GM18507 (cell line): ENCODE data around the gene GGACT.

Experiments
- DNase-seq: peaks from one replicate; pipeline ENCODE4 v3.0.0; 2011; ENCODE audit warnings: low read depth; ENCODE audit not compliant: insufficient read length; ENCODE audit errors: extremely low spot score
- FAIRE-seq: peaks from 2 replicates; lab custom pipeline; 2011; peaks lifted over from hg19 to GRCh38; lab: Jason Lieb, UNC

Gene GGACT

DNA sequence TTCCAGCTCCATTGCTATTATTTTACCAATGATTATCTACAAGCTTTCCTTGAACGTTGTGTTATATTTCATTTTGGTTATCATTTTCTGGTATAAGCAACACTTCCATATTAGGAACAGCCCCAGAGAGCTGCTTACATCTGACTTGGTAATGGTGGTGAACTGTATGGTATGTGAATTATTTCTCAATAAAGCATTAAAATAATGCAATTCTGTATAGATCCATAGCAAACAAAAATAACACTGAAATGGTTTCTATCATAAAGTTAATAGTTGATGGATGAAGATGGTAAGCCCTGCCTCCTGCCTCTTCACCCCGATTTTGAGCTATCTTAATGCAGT, 27.5 kb downstream of the GGACT start:
- FAIRE-seq (no peak), DNase-seq (no peak)

GRCh38 chr13:100560498-100561157, 28.0 kb downstream of the GGACT start:
- FAIRE-seq: no peak
- no peak for DNase-seq

- no peak for FAIRE-seq
- DNase-seq: no peak
These were observed 28.7 kb downstream of the GGACT start for GRCh38 chr13:100559886-100560285.

DNA sequence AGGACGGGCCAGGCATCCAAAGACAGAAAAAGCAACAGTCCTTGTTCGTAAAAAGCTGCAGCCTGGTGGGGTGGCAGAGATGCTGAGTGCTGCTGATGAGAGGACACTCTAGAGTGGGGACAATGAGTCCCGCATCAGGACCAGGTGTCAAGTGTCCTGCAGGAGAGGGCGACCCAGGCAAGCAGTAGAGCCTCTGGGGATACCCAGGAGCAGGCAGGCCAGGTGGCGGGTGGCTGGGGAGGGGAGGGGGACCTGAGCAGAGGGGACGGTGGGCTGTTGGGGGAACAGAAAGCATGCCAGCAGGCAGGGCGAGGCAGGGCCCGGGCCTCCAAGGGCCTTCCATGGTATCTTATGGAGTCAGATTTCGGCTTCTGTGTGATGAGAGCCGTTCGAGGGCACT, 35.8 kb downstream of the GGACT start:
- DNase-seq (no peak), FAIRE-seq (no peak)

DNA sequence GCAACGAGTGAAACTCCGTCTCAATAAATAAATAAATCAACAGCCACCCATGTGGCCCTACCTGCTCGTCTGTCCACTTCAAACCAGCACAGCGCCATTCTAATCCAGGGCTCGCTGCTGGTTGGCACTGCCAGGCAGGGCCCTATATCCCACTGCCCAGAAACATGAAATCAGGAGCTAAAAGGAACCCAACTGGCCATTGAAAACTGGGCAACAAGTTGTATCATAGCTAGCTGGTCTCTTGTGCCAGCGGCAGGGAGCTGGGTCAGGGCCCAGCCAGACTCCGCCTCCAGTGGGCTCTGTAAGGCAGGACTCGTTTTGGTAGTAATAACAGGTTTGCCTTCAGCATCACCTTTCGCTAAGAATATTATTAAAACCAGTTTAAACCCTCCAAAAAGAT, 39.3 kb downstream of the GGACT start:
- DNase-seq (no peak), FAIRE-seq (no peak)

GRCh38 chr13:100547791-100548201, 40.8 kb downstream of the GGACT start:
- no peak for DNase-seq
- FAIRE-seq: no peak

DNA sequence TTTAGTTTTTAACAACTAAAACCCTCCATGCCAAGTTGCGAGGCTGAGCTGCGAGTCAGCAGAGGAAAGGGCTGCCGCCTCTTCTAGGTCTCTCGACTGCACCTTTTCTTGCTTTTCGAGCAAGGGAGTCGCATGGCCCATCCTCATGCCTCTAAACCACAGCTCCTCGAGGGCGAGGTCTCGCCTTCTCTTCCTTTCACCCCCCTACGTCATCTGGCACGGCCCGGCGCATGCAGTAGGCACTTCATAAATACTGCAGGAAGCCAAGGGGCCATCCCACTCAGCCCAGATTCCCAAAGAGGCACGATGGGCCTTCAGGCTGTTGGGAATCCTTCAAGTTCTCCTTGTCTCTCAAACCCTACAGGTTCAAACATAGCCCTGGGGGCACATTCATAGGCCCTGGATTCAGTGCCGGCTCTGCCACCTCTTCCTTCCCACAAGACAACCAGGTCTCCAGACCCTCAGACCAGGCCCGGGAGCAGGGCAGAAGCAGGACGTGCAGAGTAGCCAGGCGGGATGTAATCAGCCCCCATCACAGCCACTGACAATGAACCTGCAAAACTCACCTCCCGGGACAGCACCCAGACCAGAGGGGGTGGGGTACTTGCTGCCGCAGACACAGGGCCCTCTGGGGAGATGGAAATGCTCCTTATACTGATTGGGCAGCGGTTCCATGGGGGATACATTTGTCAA, 41.7 kb downstream of the GGACT start:
- DNase-seq (no peak), FAIRE-seq (no peak)

DNA sequence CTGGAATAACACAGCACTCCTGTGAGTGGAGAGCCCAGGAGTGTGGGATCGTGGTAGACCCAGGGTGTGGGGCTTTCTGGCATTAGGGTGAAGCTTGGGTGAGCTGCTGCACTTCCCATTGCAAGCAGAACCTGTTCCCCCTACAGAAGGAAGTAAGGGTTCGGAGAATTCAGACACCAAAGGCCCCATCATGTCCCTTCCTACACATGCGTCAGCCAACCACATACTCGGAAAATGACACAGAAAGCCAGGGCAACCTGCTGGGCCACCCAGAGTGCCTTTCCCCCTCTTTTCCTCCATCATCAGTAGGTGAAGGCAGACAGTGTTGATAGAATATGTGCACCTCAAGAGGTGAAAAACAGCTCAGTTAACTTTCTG, 42.9 kb downstream of the GGACT start:
- DNase-seq: no peak
- FAIRE-seq: no peak

DNA sequence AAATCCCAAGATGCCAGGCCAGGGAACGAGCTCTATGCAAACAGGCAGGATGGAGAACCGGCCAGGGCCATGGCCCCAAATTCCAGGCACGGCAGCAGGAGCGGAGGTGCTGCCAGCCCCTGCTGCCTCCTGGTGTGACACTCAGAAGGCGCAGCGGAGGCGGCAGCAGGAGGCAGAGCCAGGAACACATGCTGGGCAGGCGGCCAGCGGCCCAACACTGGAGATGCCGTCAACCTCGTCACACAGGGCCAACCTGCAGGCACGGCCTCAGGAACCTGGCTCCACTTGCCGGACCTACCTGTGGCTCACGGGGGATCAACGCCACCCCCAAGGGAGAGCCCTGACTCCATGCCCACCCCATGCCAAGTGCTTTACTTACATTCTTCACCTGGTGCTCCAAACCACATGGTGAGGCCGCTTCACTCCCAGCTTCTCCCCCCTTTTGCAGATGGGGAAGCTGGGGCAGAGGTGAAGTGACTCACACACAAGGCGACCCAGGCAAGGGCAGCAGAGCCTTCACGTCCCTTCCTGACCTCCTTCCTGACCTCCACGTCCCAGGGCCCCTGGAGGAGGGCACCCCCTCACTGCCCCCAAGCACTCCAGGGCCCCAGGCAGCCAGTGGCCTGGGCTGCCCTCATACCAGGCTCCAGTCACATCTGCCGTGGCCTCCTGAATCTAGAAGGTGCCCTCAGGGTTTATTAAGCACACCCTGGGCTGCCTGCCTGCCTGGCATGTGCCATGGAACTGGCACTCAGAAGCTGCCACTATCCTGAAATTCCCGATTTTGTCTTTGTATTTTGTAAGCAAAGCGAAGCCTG, 43.5 kb downstream of the GGACT start:
- FAIRE-seq (no peak), DNase-seq (no peak)

DNA sequence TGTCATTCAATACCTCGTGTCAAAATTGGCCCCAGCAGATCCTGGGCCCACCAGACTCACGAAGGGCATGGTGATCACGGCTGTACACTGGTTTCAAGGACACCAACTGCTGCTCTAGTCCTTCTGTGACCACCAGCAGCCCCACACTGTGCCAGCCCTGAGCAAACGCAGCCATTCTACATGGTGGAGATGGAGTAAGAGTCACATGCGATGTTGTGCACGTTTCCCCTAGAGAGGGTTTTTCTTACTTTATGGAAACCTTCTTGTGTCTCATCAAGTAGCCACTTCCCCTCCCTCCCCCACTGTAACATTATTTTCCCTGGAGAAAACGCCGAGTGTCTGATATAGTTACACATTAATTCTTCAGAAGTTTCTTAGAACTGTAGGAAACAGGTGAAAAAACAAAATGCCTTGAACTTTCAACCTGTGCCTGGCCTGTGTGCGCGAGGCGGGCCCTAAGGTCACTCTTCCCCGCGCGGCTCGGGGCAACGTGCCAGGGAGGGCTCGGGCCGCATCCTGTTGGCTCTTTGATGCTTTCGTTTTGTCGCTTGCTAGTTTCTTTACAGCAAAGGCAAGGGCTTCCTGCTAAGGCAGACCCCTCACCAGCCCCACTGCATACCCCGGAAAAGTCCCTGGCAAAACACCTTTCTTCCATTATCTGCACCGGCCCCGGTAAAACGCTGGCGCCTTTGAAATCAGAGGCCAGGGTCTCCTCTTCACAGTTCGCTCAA, 44.6 kb downstream of the GGACT start:
- no peak for DNase-seq
- no peak for FAIRE-seq

GRCh38 chr13:100542826-100543156, 45.8 kb downstream of the GGACT start:
- FAIRE-seq (peak; percentile 89), DNase-seq (peak; percentile 32)

DNA sequence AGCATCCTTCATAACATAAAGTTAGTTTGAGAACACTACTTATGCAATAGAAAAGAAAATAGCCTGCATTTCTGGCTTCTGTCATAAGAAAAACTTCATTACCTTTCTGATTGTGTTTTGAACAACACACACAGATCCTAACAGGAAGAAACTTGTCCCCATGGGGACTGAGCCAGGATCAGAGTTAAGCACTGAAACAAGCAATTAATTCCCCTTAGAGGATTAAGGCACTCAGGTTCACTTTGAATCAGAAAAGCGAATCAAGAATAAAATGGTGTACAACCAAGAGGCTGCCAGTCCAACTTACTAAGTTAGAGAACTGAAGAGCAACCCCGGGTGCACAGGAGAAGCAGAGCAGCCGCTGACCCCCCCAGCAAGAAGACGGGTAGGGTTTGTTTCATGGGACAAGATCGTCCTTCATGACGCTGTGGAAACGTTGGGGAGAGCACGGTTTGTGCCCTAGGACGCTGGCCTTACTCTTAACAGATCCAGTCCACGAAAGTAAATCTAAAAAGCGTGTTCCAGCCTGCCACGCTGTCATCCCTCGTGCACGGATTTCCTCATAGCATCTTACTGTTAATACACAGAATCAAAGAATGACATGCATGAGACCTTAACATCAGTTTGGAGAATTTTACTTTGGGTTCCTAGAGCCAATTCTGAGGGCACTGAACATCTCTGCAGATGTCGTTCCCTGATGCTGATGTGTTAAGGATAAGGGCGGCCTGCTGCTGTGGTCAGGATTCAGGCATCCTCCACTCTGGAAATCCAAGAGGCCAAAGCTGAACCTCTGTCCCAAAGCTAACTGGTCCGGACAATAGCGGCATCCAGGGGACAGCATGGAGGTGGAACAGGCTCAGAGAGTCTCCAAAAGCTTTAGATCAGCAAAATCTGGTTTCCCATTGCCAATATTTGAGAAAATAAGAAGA, 46.4 kb downstream of the GGACT start:
- FAIRE-seq (no peak), DNase-seq (no peak)

- DNase-seq (no peak), FAIRE-seq (no peak)
These were observed 48.0 kb downstream of the GGACT start for GRCh38 chr13:100540621-100541020.

- DNase-seq: no peak
- no peak for FAIRE-seq
These were observed 50.6 kb downstream of the GGACT start for GRCh38 chr13:100537951-100538462.

DNA sequence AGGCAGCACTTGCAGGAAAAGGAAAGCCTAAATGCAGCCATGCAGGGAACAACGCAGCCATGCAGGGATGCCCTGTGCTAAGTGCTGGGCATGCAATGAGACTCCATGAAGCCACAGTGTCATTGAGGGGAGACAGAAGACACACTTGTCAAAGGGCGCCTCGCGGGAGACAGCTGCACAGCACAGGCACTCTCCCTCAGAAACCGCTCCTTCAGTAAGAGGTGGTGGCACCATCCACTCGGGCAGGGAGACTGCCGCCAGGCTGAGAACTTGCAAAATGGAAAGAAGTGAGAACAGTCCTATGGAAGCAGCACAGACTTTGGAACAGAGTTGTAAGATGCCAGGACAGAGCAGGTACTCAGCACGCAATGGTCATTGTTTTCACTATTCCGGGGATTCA, 51.1 kb downstream of the GGACT start:
- FAIRE-seq (no peak), DNase-seq (no peak)

- DNase-seq (no peak), FAIRE-seq (no peak)
These were observed 51.9 kb downstream of the GGACT start for GRCh38 chr13:100536643-100537180.

GRCh38 chr13:100535426-100536135, 53.0 kb downstream of the GGACT start:
- FAIRE-seq (no peak), DNase-seq (no peak)

- DNase-seq: no peak
- no peak for FAIRE-seq
These were observed 53.7 kb downstream of the GGACT start for GRCh38 chr13:100534911-100535310.
